ENCODE data around the gene CCNT2. TPM values are rescaled to one million over a fixed set of nuclear protein-coding genes. Genes with fewer than 3 reads are reported as not detected.
A peak's percentile ranks its signal among the peaks of the same experiment; 100 is the strongest.

CCNT2 gene
- total RNA-seq, 3 donors from 2014 or later: 35.8 to 62.8 (median 40.3) TPM

DNA sequence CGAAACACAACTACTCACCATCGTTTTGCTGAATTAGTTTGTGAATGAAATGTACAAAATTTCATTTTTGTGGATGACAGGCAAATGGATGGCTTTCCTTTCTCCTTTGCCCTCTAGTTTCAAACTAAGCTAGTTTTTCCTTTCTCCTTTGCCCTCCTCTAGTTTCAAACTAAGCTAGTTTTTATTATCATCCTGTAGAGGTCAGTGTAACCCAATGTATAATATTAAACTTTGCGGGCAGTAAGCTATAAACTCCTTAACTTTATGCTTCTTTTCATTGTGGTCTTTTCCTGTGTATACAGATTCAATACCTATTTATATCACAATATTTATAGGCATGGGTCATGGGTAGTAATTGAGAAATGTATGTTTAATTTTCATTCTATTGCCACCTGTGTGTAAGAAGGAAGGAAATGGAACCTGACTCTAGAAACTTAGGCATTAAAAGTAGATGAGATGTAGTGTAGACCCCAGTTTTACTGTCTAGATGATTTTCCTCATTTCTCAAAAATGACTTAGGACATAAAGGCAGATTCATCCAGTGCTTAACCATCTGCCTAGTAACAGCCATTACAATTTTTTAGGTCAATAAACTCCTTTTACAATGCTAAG lies 70.5 kb downstream of the CCNT2 start:
- DNase-seq (ENCODE audit: low spot score in 2 of 2): no peak
- Histone ChIP-seq H3K4me3 (no peak overlapping the region), H3K27me3 (no peaks in the 10 kb centered on the region), H3K36me3 (no peaks in the 10 kb centered on the region), H3K4me1 (no peaks in the 10 kb centered on the region), H3K9me3 (no peaks in the 10 kb centered on the region), H3K27ac (no peak overlapping the region)
- intact Hi-C loops (cut with DNase I; ENCODE audit: low total_unique reads): no loop called here
- TF ChIP-seq POLR2AphosphoS5 (IDR thresholded peaks at IDR 0.05) (no peak), POLR2A (IDR thresholded peaks at IDR 0.05) (no peak)
- TF ChIP-seq, protein P1, sequence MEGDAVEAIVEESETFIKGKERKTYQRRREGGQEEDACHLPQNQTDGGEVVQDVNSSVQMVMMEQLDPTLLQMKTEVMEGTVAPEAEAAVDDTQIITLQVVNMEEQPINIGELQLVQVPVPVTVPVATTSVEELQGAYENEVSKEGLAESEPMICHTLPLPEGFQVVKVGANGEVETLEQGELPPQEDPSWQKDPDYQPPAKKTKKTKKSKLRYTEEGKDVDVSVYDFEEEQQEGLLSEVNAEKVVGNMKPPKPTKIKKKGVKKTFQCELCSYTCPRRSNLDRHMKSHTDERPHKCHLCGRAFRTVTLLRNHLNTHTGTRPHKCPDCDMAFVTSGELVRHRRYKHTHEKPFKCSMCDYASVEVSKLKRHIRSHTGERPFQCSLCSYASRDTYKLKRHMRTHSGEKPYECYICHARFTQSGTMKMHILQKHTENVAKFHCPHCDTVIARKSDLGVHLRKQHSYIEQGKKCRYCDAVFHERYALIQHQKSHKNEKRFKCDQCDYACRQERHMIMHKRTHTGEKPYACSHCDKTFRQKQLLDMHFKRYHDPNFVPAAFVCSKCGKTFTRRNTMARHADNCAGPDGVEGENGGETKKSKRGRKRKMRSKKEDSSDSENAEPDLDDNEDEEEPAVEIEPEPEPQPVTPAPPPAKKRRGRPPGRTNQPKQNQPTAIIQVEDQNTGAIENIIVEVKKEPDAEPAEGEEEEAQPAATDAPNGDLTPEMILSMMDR (IDR thresholded peaks at IDR 0.05): peak in 1 of 3 donors; percentile 29

DNA sequence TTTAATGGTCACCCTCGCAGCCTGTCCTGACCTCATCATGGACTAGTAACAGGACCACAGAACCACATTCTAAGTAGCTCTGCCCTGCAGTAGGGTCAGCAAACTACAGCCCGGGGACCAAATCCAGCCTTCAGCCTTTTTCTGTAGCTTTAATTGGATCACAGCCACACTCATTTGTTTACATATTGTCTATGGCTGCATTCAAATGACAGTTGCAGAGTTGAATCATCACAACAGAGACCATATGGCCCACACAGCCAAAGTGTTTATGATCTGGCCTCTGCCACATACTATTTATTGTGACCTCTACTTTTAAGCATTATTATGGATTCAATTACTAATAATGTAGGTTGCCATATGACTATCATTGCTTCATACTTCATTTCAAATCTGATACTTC lies 80.9 kb downstream of the CCNT2 start:
- H3K9me3 ChIP-seq: no peaks in the 10 kb centered on the region
- no peaks in the 10 kb centered on the region for H3K36me3 ChIP-seq
- TF ChIP-seq POLR2AphosphoS5 (IDR thresholded peaks at IDR 0.05): no peak
- TF ChIP-seq, protein P1 (IDR thresholded peaks at IDR 0.05): no peak
- TF ChIP-seq POLR2A (IDR thresholded peaks at IDR 0.05): no peak
- peaks cover 0 to 1% of the 10 kb centered on the region in 2 donors for H3K27me3 ChIP-seq
- intact Hi-C loops (cut with DNase I; ENCODE audit: low total_unique reads): no loop called here
- H3K4me3 ChIP-seq: no peak overlapping the region
- DNase-seq (ENCODE audit: low spot score in 2 of 2): no peak
- no peak overlapping the region for H3K27ac ChIP-seq
- no peaks in the 10 kb centered on the region for H3K4me1 ChIP-seq

DNA sequence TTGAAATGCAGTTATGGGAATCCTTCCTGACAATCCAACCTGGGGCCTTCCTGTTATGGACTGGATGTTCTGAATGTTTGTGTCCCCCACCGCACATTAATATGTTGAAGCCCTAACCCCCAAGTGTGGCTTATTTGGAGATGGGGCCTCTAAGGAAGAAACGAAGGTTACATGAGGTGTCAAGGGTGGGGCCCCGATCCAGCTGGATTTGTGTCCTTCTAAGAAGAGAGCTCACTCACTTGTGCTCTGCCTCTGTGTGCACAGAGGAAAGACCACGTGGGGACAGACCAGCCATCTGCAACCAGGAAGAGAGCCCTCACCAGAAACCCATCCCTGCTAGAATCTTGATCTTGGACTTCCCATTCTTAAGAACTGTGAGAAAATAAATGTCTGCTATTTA lies 84.2 kb downstream of the CCNT2 start:
- no peak for DNase-seq (ENCODE audit: low spot score in 2 of 2)
- no peaks in the 10 kb centered on the region for H3K36me3 ChIP-seq
- no peaks in the 10 kb centered on the region for H3K4me1 ChIP-seq
- TF ChIP-seq POLR2AphosphoS5 (IDR thresholded peaks at IDR 0.05): no peak
- TF ChIP-seq, protein P1 (IDR thresholded peaks at IDR 0.05): no peak
- TF ChIP-seq POLR2A (IDR thresholded peaks at IDR 0.05): no peak
- no peaks in the 10 kb centered on the region for H3K9me3 ChIP-seq
- intact Hi-C loops (cut with DNase I; ENCODE audit: low total_unique reads): no loop called here
- H3K4me3 ChIP-seq: no peak overlapping the region
- H3K27ac ChIP-seq: no peak overlapping the region
- H3K27me3 ChIP-seq: peaks cover 0 to 10% of the 10 kb centered on the region in 2 donors

DNA sequence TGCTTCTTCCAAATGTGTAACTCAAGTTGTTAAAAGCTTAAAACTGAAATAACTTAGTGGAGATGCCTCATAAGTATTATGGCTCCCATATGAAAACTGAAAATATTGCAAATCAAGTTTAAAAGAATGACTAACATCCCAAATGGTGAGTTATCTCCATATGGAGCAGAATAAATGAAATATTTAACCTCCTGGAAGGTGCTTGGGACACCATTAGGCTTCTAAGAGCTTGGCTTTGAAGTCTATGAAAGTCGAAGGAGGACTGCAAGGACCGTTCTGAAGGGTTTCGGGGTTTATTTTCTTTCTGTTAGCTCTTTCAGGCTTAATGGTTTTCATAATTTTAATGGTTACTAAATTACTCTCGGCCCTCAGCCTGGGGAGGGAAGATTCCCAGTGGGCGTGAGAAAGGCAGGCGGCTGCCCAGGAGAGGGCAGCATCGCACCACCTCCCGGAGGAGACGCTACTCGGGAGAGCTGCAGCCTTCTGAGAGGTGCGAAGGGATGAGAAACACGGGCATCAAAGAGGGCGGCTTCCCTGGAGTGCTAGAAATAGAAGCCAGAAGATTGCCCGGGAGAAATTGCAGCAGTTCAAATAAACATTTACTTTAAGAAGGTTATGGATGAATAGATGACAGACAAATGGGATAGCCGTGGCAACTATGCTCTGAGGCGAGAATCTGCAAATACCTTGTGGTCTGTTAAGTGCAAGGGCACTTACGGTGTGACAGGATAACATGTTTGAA lies 85.6 kb downstream of the CCNT2 start:
- Histone ChIP-seq H3K27ac (no peak overlapping the region), H3K4me1 (no peaks in the 10 kb centered on the region), H3K36me3 (no peaks in the 10 kb centered on the region), H3K27me3 (peaks cover 0 to 10% of the 10 kb centered on the region in 2 donors), H3K9me3 (no peaks in the 10 kb centered on the region), H3K4me3 (peak overlapping the region in 1 of 3 donors; percentile 35)
- TF ChIP-seq, protein P1 (IDR thresholded peaks at IDR 0.05): peak; percentile 59 to 84 (median 79)
- no peak for TF ChIP-seq POLR2AphosphoS5 (IDR thresholded peaks at IDR 0.05)
- intact Hi-C loops (cut with DNase I; ENCODE audit: low total_unique reads): no loop called here
- DNase-seq (ENCODE audit: low spot score in 2 of 2): peak; percentile 33 to 73

DNA sequence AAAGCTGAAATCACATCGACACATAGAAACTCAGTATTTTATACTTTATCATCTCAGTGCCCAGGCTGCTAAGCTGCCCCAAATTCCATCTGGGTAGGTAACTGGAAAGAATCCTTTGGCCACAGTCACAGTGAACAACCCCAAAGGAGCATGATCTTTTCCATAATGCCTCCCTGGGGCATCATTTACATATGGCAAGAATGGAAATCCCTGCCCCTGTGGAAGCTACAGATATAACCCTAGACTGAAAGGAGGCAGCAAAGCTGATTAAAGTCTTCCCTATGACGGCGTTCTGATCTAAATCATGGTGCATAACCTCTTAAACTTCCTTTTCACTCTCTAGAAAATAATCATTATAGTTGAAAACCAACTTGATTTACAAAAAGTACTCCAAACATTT lies 87.1 kb downstream of the CCNT2 start:
- H3K4me3 ChIP-seq: no peak overlapping the region
- TF ChIP-seq, protein P1 (IDR thresholded peaks at IDR 0.05): no peak
- no peak for DNase-seq (ENCODE audit: low spot score in 2 of 2)
- H3K36me3 ChIP-seq: no peaks in the 10 kb centered on the region
- H3K9me3 ChIP-seq: no peaks in the 10 kb centered on the region
- no peaks in the 10 kb centered on the region for H3K4me1 ChIP-seq
- no peak overlapping the region for H3K27ac ChIP-seq
- intact Hi-C loops (cut with DNase I; ENCODE audit: low total_unique reads): no loop called here
- peaks cover 0 to 10% of the 10 kb centered on the region in 2 donors for H3K27me3 ChIP-seq
